Bronchial epithelial cell (primary cell): ENCODE data around the gene CCNI. TPM values are rescaled to one million over a fixed set of nuclear protein-coding genes. Genes with fewer than 3 reads are reported as not detected.

Experiments used
- DNase-seq: peaks from one replicate; pipeline ENCODE4 v3.0.0-alpha.2; 2010; ENCODE audit warnings: low read depth
- FAIRE-seq: peaks from 2 replicates; lab custom pipeline; 2011; peaks lifted over from hg19 to GRCh38; lab: Jason Lieb, UNC
- H3K27me3 ChIP-seq: 2 replicates; pipeline ENCODE4 v1.5.1; 2011; ENCODE audit warnings: low read length; ENCODE audit not compliant: control insufficient read depth, insufficient read depth
- H3K36me3 ChIP-seq: 2 replicates; pipeline ENCODE4 v1.5.1; 2011; ENCODE audit warnings: low read length; ENCODE audit not compliant: control insufficient read depth, insufficient read depth
- H3K4me3 ChIP-seq: 2 replicates; pipeline ENCODE4 v1.5.1; 2011; ENCODE audit warnings: mild to moderate bottlenecking, low read depth, low read length, control low read depth
- CTCF ChIP-seq: IDR thresholded peaks from 2 replicates; pipeline ENCODE4 v1.5.1; 2011; ENCODE audit warnings: mild to moderate bottlenecking, moderate library complexity, low read length, control low read depth, inconsistent platforms; ENCODE audit not compliant: insufficient read depth, severe bottlenecking
- total RNA-seq: library from RNA; depleted of rRNA; stranded (reverse); fragments of >200 nt; gene quantifications from 2 replicates; pipeline ENCODE4 v1.2.1, GENCODE V29; 2014

CCNI gene
- 148 and 181 TPM in 2 replicates for total RNA-seq

- no peaks in the 10 kb centered on the region for H3K27me3 ChIP-seq
- H3K4me3 ChIP-seq, result peak within 1 kb of the TSS; percentile 74
- no peak for FAIRE-seq
- TF ChIP-seq CTCF, result no peak
- peak; percentile 87 for DNase-seq
- no peaks in the 10 kb centered on the region for H3K36me3 ChIP-seq
Measured at GRCh38 chr4:77075869-77076799, at the start of gene CCNI. Gene CCNI (minus strand): TSS chr4:77075989. CDS start chr4:77066362, 9,627 bp downstream.

- no peak for DNase-seq
- FAIRE-seq, result no peak
- H3K27me3 ChIP-seq, result no peaks in the 10 kb centered on the region
Measured at GRCh38 chr4:77124576-77124975, 48.8 kb upstream of the CCNI start.

GRCh38 chr4:77123411-77123810 lies 47.6 kb upstream of the CCNI start:
- H3K27me3 ChIP-seq, result no peaks in the 10 kb centered on the region
- no peak for FAIRE-seq

More at GRCh38 chr4:77124576-77124975, 48.8 kb upstream of the CCNI start:
- no peak for TF ChIP-seq CTCF
- H3K36me3 ChIP-seq, result no peaks in the 10 kb centered on the region
- H3K4me3 ChIP-seq, result no peak overlapping the region

GRCh38 chr4:77122656-77123055 lies 46.9 kb upstream of the CCNI start:
- TF ChIP-seq CTCF, result no peak
- Histone ChIP-seq H3K36me3 (no peaks in the 10 kb centered on the region), H3K27me3 (no peaks in the 10 kb centered on the region), H3K4me3 (no peak overlapping the region)
- DNase-seq (no peak), FAIRE-seq (no peak)

More at GRCh38 chr4:77123411-77123810, 47.6 kb upstream of the CCNI start:
- DNase-seq, result no peak
- no peak overlapping the region for H3K4me3 ChIP-seq
- H3K36me3 ChIP-seq, result no peaks in the 10 kb centered on the region
- no peak for TF ChIP-seq CTCF

- DNase-seq (no peak), FAIRE-seq (no peak)
- no peak for TF ChIP-seq CTCF
- no peaks in the 10 kb centered on the region for H3K36me3 ChIP-seq
- no peak overlapping the region for H3K4me3 ChIP-seq
- H3K27me3 ChIP-seq, result no peaks in the 10 kb centered on the region
Measured at GRCh38 chr4:77121736-77122240, 46.0 kb upstream of the CCNI start.
